Measurements from ENCODE around the gene SERINC2. TPM values are rescaled to one million over a fixed set of nuclear protein-coding genes. Genes with fewer than 3 reads are reported as not detected.

SERINC2 gene
- total and polyA plus RNA-seq, 2 of the 4 experiments (the other 2 are of a cell fraction) = 2.0 to 59.5 TPM

DNA sequence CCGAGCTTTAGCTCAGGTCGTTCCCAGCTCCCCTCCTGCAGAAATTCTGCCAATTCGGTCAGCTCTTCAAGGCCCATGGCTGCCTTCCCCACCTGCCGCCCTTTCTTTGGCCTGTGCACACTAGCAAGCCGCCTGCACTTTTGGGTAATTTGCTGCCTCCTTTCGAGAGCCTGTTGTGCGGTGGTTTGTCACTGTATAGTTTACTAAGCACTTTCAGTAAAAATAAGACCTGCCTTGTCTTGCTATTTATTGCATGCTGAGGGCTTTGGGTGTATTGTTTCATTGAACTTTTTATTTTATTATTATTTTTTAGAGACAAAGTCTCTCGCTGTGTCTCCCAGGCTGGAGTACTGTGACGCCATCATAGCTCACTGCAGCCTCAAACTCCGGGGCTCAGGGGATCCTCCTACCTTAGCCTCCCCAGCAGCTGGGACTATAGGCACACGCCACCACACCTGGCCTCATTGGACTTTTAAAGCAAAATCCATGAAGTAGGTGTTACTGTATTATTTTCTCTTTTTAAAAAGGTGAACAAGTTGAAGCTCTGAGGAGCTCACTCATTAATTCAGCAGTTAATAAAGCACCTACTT is 39.0 kb upstream of the SERINC2 start:
- Histone ChIP-seq H3K56ac (ENCODE audit: extremely low read depth, insufficient read depth, low read length) (no peak overlapping the region), H3K9ac (ENCODE audit: low read depth, low read length) (peak overlapping the region; percentile 26; the same call in 1 of the 2 replicates), H3K27me3 (ENCODE audit: control insufficient read depth, insufficient read depth, low read length) (no peaks in the 10 kb centered on the region), H2BK15ac (ENCODE audit: low read depth, low read length) (no peak overlapping the region), H2BK20ac (ENCODE audit: low read depth, low read length) (no peak overlapping the region), H3K4me2 (ENCODE audit: low read depth, low read length) (peak overlapping the region; percentile 78), H3K36me3 (ENCODE audit: control insufficient read depth, insufficient read depth, low read length) (no peaks in the 10 kb centered on the region), H2AK9ac (replicated peaks; ENCODE audit: low read depth, low read length, poor library complexity) (peak overlapping the region; percentile 46), H3K4me3 (ENCODE audit: insufficient read depth, low read depth, low read length) (no peak overlapping the region), H4K8ac (ENCODE audit: low read depth in 2 of 2, low read length in 2 of 2) (peak overlapping the region in 1 of 2 experiments; percentile 68; a peak in 2 of 4 replicates), H3K18ac (ENCODE audit: low read depth, low read length) (no peak overlapping the region), H4K91ac (ENCODE audit: insufficient read depth, low read depth, low read length) (peak overlapping the region; percentile 27; the same call in 1 of the 2 replicates), H3K4ac (ENCODE audit: low read depth, low read length) (no peak overlapping the region), H3K27ac (ENCODE audit: insufficient read depth, low read length) (no peak overlapping the region), H2BK5ac (ENCODE audit: low read depth, low read length, poor library complexity, severe bottlenecking) (no peak overlapping the region), H2AK5ac (ENCODE audit: low read depth, low read length) (no peak overlapping the region; the same call in 1 of the 2 replicates), H3K4me1 (ENCODE audit: control insufficient read depth, insufficient read depth, low read length) (peaks cover 7% of the 10 kb centered on the region), H4K20me1 (ENCODE audit: insufficient read depth, low read length) (no peaks in the 10 kb centered on the region), H2BK120ac (ENCODE audit: low read depth, low read length) (no peak overlapping the region), H3K9me3 (ENCODE audit: control insufficient read depth, insufficient read depth, low read length) (no peaks in the 10 kb centered on the region), H3K79me1 (ENCODE audit: low read depth in 1 of 2, low read length in 2 of 2) (no peaks in the 10 kb centered on the region), H3K23ac (ENCODE audit: low read depth, low read length) (no peak overlapping the region), H4K5ac (ENCODE audit: low read depth, low read length) (0 out of 2 replicates have a peak overlapping the region, but pooled peaks have one; percentile 56), H2AFZ (replicated peaks; ENCODE audit: low read length, poor library complexity) (peak overlapping the region; percentile 88), H3K14ac (replicated peaks; ENCODE audit: low read depth, low read length) (0 out of 2 replicates have a peak overlapping the region, but pooled peaks have one; percentile 14), H3K9me1 (ENCODE audit: insufficient read depth, low read length) (peaks cover 7% of the 10 kb centered on the region)
- in situ Hi-C loops (cut with MboI; ENCODE audit: low sequenced_read_pairs) = no loop called here
- TF ChIP-seq CHD1 (IDR thresholded peaks at IDR 0.05; ENCODE audit: low read depth, low read length) = no peak
- TF ChIP-seq MAFK (IDR thresholded peaks at IDR 0.05; ENCODE audit: low read depth, low read length) = no peak
- TF ChIP-seq RCOR1 (IDR thresholded peaks at IDR 0.05; ENCODE audit: insufficient replicate concordance, low read length) = no peak
- TF ChIP-seq MAZ (IDR thresholded peaks at IDR 0.05; ENCODE audit: borderline replicate concordance, low read depth, low read length) = no peak
- TF ChIP-seq RAD21 (IDR thresholded peaks at IDR 0.05; ENCODE audit: low read length) = no peak
- DNase-seq (no peak), ATAC-seq (ENCODE audit: low read depth) (no peak)
- ChIA-PET POLR2A (ENCODE audit: unreplicated experiment) (interaction anchor here (0.6 kb wide), 1 partner anchor 598 kb away, joined by 11 read pairs; no protein-coding TSS in a partner anchor), CTCF (interaction anchor here (0.9 to 1.1 kb wide), 3 partner anchors 14 to 48 kb away, joined by 3 to 5 read pairs (median 4); no protein-coding TSS in a partner anchor)
- intact Hi-C loops (cut with micrococcal nuclease) = no loop called here
- 0% methylated on average over 3 of the region's 11 CpGs; no CpG with 5 or more reads in 1 of the 2 experiments for WGBS, 2 experiments (ENCODE audit: extremely low coverage in 2 of 2, insufficient read length in 1 of 2)
- dilution Hi-C loops (cut with HindIII; ENCODE audit: low sequenced_read_pairs, unreplicated experiment) = no loop called here
- no TSS peak for BruUV-seq (replicated peaks)

Measured in IMR-90 (cell line).